GM12878 (cell line): ENCODE measurements around the gene RFK. TPM values are rescaled to one million over a fixed set of nuclear protein-coding genes. Genes with fewer than 3 reads are reported as not detected.

Source experiments
- ATAC-seq: fragments of 200-7000 bp; cut with Tn5 transposase; 3 replicates; pipeline ENCODE4 v1.9.1; 2020; ENCODE audit warnings: mild to moderate bottlenecking, moderate library complexity
- BruUV-seq: library from RNA; stranded (reverse); fragments of 400-500 nt; replicated peaks from 2 replicates; lab custom pipeline; 2021; lab: Mats Ljungman, UMichigan
- CTCF ChIA-PET: fragments of 300-600 bp; sonication (Branson Sonifier 250); formaldehyde crosslinking; extraction: SDS; loops from one replicate; lab custom pipeline; 2021; ENCODE audit warnings: inconsistent platforms; lab: Yijun Ruan, JAX
- POLR2A ChIA-PET: fragments of 350-600 bp; formaldehyde crosslinking; extraction: SDS; loops from one replicate; lab custom pipeline; 2021; ENCODE audit warnings: inconsistent platforms; lab: Charles Lee
- RAD21 ChIA-PET: fragments of 300-600 bp; sonication (Branson Sonifier 250); formaldehyde crosslinking; loops from one replicate; lab custom pipeline; 2023; ENCODE audit warnings: antibody characterized with exemption; ENCODE audit not compliant: unreplicated experiment; lab: Charles Lee
- SMC1A ChIA-PET: fragments of 300-600 bp; sonication (Branson Sonifier 250); formaldehyde crosslinking; loops from one replicate; lab custom pipeline; 2023; ENCODE audit not compliant: unreplicated experiment, uncharacterized antibody; lab: Charles Lee
- DNase-seq: peaks from one replicate; pipeline ENCODE4 v3.0.0-alpha.2; 2011; ENCODE audit warnings: low read depth, low spot score
- FAIRE-seq: peaks from 3 replicates; lab custom pipeline; 2011; peaks lifted over from hg19 to GRCh38; lab: Jason Lieb, UNC
- H2AFZ ChIP-seq: 2 replicates; pipeline ENCODE4 v1.6.0; 2011; ENCODE audit warnings: low read depth, low read length, control low read depth; ENCODE audit not compliant: control insufficient read depth
- H3K27ac ChIP-seq: 2 replicates; pipeline ENCODE4 v1.5.1; 2011; ENCODE audit warnings: control low read depth; ENCODE audit not compliant: control insufficient read depth, insufficient read depth
- H3K27me3 ChIP-seq, 2 experiments: replicated peaks in 1 of 2; 2 replicates each; pipeline versions ENCODE4 v1.6.0 to v1.6.1; 2011; ENCODE audit warnings: low read length in 1 of 2; ENCODE audit not compliant: control insufficient read depth in 2 of 2, insufficient read depth in 2 of 2
- H3K36me3 ChIP-seq, 2 experiments: 2 replicates each; pipeline ENCODE4 v1.5.1; 2011; ENCODE audit warnings: low read length in 1 of 2; ENCODE audit not compliant: control insufficient read depth in 2 of 2, insufficient read depth in 2 of 2
- H3K4me1 ChIP-seq: 2 replicates; pipeline ENCODE4 v1.6.1; 2011; ENCODE audit warnings: mild to moderate bottlenecking, low read length, moderate library complexity, mixed read lengths; ENCODE audit not compliant: control insufficient read depth, insufficient read depth
- H3K4me2 ChIP-seq: 2 replicates; pipeline ENCODE4 v1.6.0; 2011; ENCODE audit warnings: control low read depth; ENCODE audit not compliant: control insufficient read depth, insufficient read depth
- H3K4me3 ChIP-seq: fragments of 200-600 bp; sonication (generic); 2 replicates; pipeline ENCODE4 v1.5.1; 2016
- H3K79me2 ChIP-seq: 2 replicates; pipeline ENCODE4 v1.6.0; 2011; ENCODE audit warnings: low read length; ENCODE audit not compliant: control insufficient read depth, insufficient read depth
- H3K9ac ChIP-seq: 2 replicates; pipeline ENCODE4 v1.8.0; 2011; ENCODE audit warnings: low read length, control low read depth, mixed read lengths; ENCODE audit not compliant: control insufficient read depth, insufficient read depth
- H3K9me3 ChIP-seq: replicated peaks from 3 replicates; pipeline ENCODE4 v1.5.1; 2011; ENCODE audit warnings: mild to moderate bottlenecking, low read length; ENCODE audit not compliant: control insufficient read depth, insufficient read depth
- H4K20me1 ChIP-seq: 2 replicates; pipeline ENCODE4 v1.6.0; 2011; ENCODE audit not compliant: control insufficient read depth, insufficient read depth
- ASH2L ChIP-seq: fragments of 300-600, 200-600 bp; sonication (generic); IDR thresholded peaks from 2 replicates; pipeline ENCODE4 v1.6.1; 2017; ENCODE audit warnings: low read depth, mild to moderate bottlenecking, borderline replicate concordance
- CBX5 ChIP-seq: sonication (generic); IDR thresholded peaks from 2 replicates; pipeline ENCODE4 v1.6.1; 2016; ENCODE audit warnings: low read depth, moderate library complexity, mild to moderate bottlenecking, inconsistent platforms
- CHD2 ChIP-seq: IDR thresholded peaks from 2 replicates; pipeline ENCODE4 v1.6.1; 2011; ENCODE audit warnings: low read depth, low read length, improper control_type of control experiment, borderline replicate concordance
- MYC ChIP-seq: IDR thresholded peaks from 2 replicates; pipeline ENCODE4 v1.6.1; 2011; ENCODE audit warnings: mild to moderate bottlenecking, low read length, moderate library complexity, inconsistent platforms; ENCODE audit not compliant: insufficient read depth, insufficient replicate concordance, insufficient read length, severe bottlenecking
- RUNX3 ChIP-seq: IDR thresholded peaks from 2 replicates; pipeline ENCODE4 v1.6.1; 2012; ENCODE audit warnings: low read length, inconsistent platforms
- SUZ12 ChIP-seq: fragments of 200-600 bp; sonication (generic); IDR thresholded peaks from one replicate; pipeline ENCODE4 v1.6.1; 2018; ENCODE audit warnings: antibody characterized with exemption, mild to moderate bottlenecking; ENCODE audit not compliant: unreplicated experiment
- WGBS: methylation state at CpG from one replicate; pipeline ENCODE4 v1.1.6; 2016; ENCODE audit warnings: low lambda C conversion rate; ENCODE audit not compliant: insufficient replicate concordance, insufficient coverage; ENCODE audit errors: missing lambda C conversion rate; 5-methylcytosine and 5-hydroxymethylcytosine counted together
- in situ Hi-C: fragments of 300-500 bp; cut with MboI; formaldehyde crosslinking; loops from 9 replicates; pipeline ENCODE4 v1.14.3; 2018; ENCODE audit warnings: mixed read lengths
- intact Hi-C: fragments of 100-400 bp; cut with micrococcal nuclease; formaldehyde crosslinking; loops from one replicate; pipeline ENCODE4 v1.14.2; 2022; ENCODE audit not compliant: unreplicated experiment
- polyA plus RNA-seq, 11 experiments: library from polyadenylated mRNA; depleted of rRNA in 4 of 11; unstranded in 6 of 11; stranded (reverse) in 5 of 11; fragments of >200 nt; fragmentation: Nextera tagmentation in 4 of 11; fragmentation: Illumina TruSeq in 1 of 11; extraction: Ambion mirVana in 4 of 11; extraction: Trizol in 1 of 11; gene quantifications; 1 replicate in 1 of 11; 2 replicates in 10 of 11; pipeline versions ENCODE4 v1.2.1 to v1.2.3, GENCODE V29; 2011 to 2016; ENCODE audit warnings: inconsistent platforms in 2 of 11, missing spikeins in 2 of 11, low read depth in 1 of 11
- total RNA-seq, 4 experiments: library from RNA; depleted of rRNA in 3 of 4; stranded (reverse); fragments of >200 nt in 3 of 4; fragmentation: Illumina TruSeq in 1 of 4; extraction: Trizol in 1 of 4; gene quantifications; 2 replicates each; pipeline versions ENCODE4 v1.2.1 to v1.2.3, GENCODE V29; 2013 to 2021
- TF ChIP-seq, protein P1 (sequence below): fragments of 450-650 bp; IDR thresholded peaks from 2 replicates; pipeline ENCODE4 v1.6.1; 2017; ENCODE audit warnings: mild to moderate bottlenecking, low read depth, inconsistent platforms; ENCODE audit not compliant: poor library complexity, severe bottlenecking
- TF ChIP-seq, protein P2 (sequence below): IDR thresholded peaks from 2 replicates; pipeline ENCODE4 v1.6.1; 2012; ENCODE audit warnings: mild to moderate bottlenecking, low read depth, low read length
- TF ChIP-seq, protein P3 (sequence below): fragments of 450-650 bp; IDR thresholded peaks from 2 replicates; pipeline ENCODE4 v1.6.1; 2018; ENCODE audit warnings: mild to moderate bottlenecking, low read depth, moderate library complexity; ENCODE audit not compliant: partially characterized antibody
- TF ChIP-seq, protein P4 (sequence below): IDR thresholded peaks from 2 replicates; pipeline ENCODE4 v1.6.1; 2012; ENCODE audit warnings: low read depth, low read length, improper control_type of control experiment

The RFK gene
- total and polyA plus RNA-seq, 10 of the 15 experiments (the other 5 are each of a cell fraction or from before 2014, with no cell fraction given), result 4.4 to 18.6 (median 11.6) TPM

DNA sequence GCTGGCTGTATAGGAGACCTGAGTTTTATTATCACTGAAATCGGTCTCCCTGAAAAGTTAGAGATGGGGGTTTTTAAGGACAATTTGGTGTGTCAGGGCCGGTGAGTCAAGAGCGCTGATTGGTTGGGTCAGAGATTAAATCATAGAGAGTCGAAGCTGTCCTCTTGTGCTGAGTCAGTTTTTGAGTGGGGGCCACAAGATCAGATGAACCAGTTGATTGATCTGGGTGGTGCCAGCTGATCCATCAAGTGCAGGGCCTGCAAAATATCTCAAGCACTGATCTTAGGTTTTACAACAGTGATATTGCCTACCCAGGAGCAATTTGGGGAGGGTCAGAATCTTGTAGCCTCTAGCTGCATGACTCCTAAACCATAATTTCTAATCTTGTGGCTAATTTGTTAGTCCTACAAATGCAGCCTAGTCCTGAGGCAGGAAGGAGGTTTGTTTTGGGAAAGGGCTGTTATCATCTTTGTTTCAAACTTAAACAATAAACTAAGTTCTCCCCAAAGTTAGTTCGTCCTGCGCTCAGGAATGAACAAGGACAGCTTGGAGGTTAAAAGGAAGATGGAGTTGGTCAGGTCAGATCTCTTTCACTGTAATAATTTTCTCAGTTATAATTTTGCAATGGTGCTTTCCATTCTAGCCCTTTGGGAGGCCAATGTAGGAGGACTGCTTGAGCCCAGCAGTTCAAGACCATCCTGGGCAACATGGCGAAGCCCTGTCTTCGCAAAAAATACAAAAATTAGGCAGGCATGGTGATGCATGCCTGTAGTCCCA lies 31.6 kb upstream of the RFK start:
- H3K36me3 ChIP-seq, result no peaks in the 10 kb centered on the region
- no peak overlapping the region for H3K4me2 ChIP-seq
- no peak overlapping the region for H3K9ac ChIP-seq
- H2AFZ ChIP-seq, result no peak overlapping the region
- H3K9me3 ChIP-seq, result no peaks in the 10 kb centered on the region
- intact Hi-C loops, result no loop called here
- H3K79me2 ChIP-seq, result no peaks in the 10 kb centered on the region
- FAIRE-seq, result no peak
- H3K27me3 ChIP-seq, result no peaks in the 10 kb centered on the region
- SMC1A ChIA-PET, result no interaction called here
- 85% methylated on average over 8 of the region's 8 CpGs for WGBS
- H4K20me1 ChIP-seq, result no peaks in the 10 kb centered on the region
- POLR2A ChIA-PET, result interaction anchor here (0.6 kb wide), 1 partner anchor 25 kb away, joined by 3 read pairs; no protein-coding TSS in a partner anchor
- TF ChIP-seq, protein P1, sequence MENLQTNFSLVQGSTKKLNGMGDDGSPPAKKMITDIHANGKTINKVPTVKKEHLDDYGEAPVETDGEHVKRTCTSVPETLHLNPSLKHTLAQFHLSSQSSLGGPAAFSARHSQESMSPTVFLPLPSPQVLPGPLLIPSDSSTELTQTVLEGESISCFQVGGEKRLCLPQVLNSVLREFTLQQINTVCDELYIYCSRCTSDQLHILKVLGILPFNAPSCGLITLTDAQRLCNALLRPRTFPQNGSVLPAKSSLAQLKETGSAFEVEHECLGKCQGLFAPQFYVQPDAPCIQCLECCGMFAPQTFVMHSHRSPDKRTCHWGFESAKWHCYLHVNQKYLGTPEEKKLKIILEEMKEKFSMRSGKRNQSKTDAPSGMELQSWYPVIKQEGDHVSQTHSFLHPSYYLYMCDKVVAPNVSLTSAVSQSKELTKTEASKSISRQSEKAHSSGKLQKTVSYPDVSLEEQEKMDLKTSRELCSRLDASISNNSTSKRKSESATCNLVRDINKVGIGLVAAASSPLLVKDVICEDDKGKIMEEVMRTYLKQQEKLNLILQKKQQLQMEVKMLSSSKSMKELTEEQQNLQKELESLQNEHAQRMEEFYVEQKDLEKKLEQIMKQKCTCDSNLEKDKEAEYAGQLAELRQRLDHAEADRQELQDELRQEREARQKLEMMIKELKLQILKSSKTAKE, result no peak
- TF ChIP-seq ASH2L (no peak), CBX5 (no peak), SUZ12 (no peak), RUNX3 (no peak), MYC (no peak), CHD2 (no peak)
- TF ChIP-seq, protein P2, sequence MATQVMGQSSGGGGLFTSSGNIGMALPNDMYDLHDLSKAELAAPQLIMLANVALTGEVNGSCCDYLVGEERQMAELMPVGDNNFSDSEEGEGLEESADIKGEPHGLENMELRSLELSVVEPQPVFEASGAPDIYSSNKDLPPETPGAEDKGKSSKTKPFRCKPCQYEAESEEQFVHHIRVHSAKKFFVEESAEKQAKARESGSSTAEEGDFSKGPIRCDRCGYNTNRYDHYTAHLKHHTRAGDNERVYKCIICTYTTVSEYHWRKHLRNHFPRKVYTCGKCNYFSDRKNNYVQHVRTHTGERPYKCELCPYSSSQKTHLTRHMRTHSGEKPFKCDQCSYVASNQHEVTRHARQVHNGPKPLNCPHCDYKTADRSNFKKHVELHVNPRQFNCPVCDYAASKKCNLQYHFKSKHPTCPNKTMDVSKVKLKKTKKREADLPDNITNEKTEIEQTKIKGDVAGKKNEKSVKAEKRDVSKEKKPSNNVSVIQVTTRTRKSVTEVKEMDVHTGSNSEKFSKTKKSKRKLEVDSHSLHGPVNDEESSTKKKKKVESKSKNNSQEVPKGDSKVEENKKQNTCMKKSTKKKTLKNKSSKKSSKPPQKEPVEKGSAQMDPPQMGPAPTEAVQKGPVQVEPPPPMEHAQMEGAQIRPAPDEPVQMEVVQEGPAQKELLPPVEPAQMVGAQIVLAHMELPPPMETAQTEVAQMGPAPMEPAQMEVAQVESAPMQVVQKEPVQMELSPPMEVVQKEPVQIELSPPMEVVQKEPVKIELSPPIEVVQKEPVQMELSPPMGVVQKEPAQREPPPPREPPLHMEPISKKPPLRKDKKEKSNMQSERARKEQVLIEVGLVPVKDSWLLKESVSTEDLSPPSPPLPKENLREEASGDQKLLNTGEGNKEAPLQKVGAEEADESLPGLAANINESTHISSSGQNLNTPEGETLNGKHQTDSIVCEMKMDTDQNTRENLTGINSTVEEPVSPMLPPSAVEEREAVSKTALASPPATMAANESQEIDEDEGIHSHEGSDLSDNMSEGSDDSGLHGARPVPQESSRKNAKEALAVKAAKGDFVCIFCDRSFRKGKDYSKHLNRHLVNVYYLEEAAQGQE, result no peak
- TF ChIP-seq, protein P3, sequence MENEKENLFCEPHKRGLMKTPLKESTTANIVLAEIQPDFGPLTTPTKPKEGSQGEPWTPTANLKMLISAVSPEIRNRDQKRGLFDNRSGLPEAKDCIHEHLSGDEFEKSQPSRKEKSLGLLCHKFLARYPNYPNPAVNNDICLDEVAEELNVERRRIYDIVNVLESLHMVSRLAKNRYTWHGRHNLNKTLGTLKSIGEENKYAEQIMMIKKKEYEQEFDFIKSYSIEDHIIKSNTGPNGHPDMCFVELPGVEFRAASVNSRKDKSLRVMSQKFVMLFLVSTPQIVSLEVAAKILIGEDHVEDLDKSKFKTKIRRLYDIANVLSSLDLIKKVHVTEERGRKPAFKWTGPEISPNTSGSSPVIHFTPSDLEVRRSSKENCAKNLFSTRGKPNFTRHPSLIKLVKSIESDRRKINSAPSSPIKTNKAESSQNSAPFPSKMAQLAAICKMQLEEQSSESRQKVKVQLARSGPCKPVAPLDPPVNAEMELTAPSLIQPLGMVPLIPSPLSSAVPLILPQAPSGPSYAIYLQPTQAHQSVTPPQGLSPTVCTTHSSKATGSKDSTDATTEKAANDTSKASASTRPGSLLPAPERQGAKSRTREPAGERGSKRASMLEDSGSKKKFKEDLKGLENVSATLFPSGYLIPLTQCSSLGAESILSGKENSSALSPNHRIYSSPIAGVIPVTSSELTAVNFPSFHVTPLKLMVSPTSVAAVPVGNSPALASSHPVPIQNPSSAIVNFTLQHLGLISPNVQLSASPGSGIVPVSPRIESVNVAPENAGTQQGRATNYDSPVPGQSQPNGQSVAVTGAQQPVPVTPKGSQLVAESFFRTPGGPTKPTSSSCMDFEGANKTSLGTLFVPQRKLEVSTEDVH, result no peak
- TF ChIP-seq, protein P4, sequence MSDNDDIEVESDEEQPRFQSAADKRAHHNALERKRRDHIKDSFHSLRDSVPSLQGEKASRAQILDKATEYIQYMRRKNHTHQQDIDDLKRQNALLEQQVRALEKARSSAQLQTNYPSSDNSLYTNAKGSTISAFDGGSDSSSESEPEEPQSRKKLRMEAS, result no peak
- no peak for DNase-seq
- RAD21 ChIA-PET, result no interaction called here
- in situ Hi-C loops, result no loop called here
- CTCF ChIA-PET, result interaction anchor here (1.3 kb wide), 1 partner anchor 15 kb away, joined by 3 read pairs; no protein-coding TSS in a partner anchor
- H3K4me3 ChIP-seq, result no peak overlapping the region
- no peaks in the 10 kb centered on the region for H3K4me1 ChIP-seq
- no peak for ATAC-seq
- H3K27ac ChIP-seq, result no peak overlapping the region
- no TSS peak for BruUV-seq
